GM12875 (cell line): ENCODE results near the gene FOXD1.

ENCODE experiments used
- H3K4me3 ChIP-seq: one replicate; pipeline ENCODE4 v1.5.1; 2011; ENCODE audit warnings: low read depth, low read length, control low read depth
- CTCF ChIP-seq: IDR thresholded peaks from 2 replicates; pipeline ENCODE4 v1.5.1; 2011; ENCODE audit warnings: low read depth, mild to moderate bottlenecking, control low read depth, inconsistent platforms, low read length, moderate library complexity, borderline replicate concordance; ENCODE audit not compliant: insufficient read depth

The FOXD1 gene

GRCh38 chr5:73448463-73449136 is at the start of gene FOXD1:
Gene FOXD1 (minus strand): TSS chr5:73448777. CDS start chr5:73448362, 415 bp downstream.
- H3K4me3 ChIP-seq: peak within 1 kb of the TSS; percentile 49
- TF ChIP-seq CTCF: no peak

- no peak for TF ChIP-seq CTCF
- H3K4me3 ChIP-seq: peak overlapping the region; percentile 98
Observed at GRCh38 chr5:73497497-73498056, 49.0 kb upstream of the FOXD1 start.

- H3K4me3 ChIP-seq: no peak overlapping the region
- no peak for TF ChIP-seq CTCF
Observed at GRCh38 chr5:73496984-73497457, 48.4 kb upstream of the FOXD1 start.

- TF ChIP-seq CTCF: no peak
Observed at GRCh38 chr5:73495772-73496335, 47.3 kb upstream of the FOXD1 start.

GRCh38 chr5:73494721-73495120 is 46.1 kb upstream of the FOXD1 start:
- H3K4me3 ChIP-seq: no peak overlapping the region
- TF ChIP-seq CTCF: no peak

More at GRCh38 chr5:73495772-73496335, 47.3 kb upstream of the FOXD1 start:
- no peak overlapping the region for H3K4me3 ChIP-seq

GRCh38 chr5:73493421-73493820 is 44.8 kb upstream of the FOXD1 start:
- TF ChIP-seq CTCF: no peak
- H3K4me3 ChIP-seq: no peak overlapping the region

- H3K4me3 ChIP-seq: no peak overlapping the region
- TF ChIP-seq CTCF: no peak
Observed at GRCh38 chr5:73491155-73491554, 42.6 kb upstream of the FOXD1 start.
